T-cell (primary cell): ENCODE measurements around the gene ABCG1. TPM values are rescaled to one million over a fixed set of nuclear protein-coding genes. Genes with fewer than 3 reads are reported as not detected.
A peak's percentile ranks its signal among the peaks of the same experiment; 100 is the strongest.

Experiments
- ATAC-seq, 4 experiments: fragments of 200-7000 bp in 3 of 4; fragments of 150-1000 bp in 1 of 4; cut with Tn5 transposase; replicated peaks in 1 of 4; 1 replicate in 3 of 4; 2 replicates in 1 of 4; pipeline ENCODE4 v1.10.0; 2021; ENCODE audit warnings: moderate library complexity in 3 of 4, mild to moderate bottlenecking in 2 of 4, moderate number of reproducible peaks in 1 of 4
- CTCF ChIA-PET, 2 donors: fragments of 300-600 bp; sonication (Branson Sonifier 250); formaldehyde crosslinking; loops; one replicate each; lab custom pipeline; 2022; ENCODE audit warnings: antibody characterized with exemption in 2 of 2; lab: Charles Lee
- POLR2A ChIA-PET, 2 donors: fragments of 300-600 bp; sonication (Branson Sonifier 250); formaldehyde crosslinking; loops; one replicate each; lab custom pipeline; 2022; ENCODE audit warnings: antibody characterized with exemption in 2 of 2; lab: Charles Lee
- DNase-seq, 35 experiments: peaks; one replicate each; pipeline versions ENCODE4 v3.0.0 to v3.0.0-alpha.2; 2013 to 2023
- H3K27ac ChIP-seq: one replicate; pipeline ENCODE4 v1.5.1; 2013; ENCODE audit warnings: low read length
- H3K27me3 ChIP-seq, 2 experiments: replicated peaks in 1 of 2; 1 replicate in 1 of 2; 2 replicates in 1 of 2; pipeline versions ENCODE4 v1.6.1 to v1.7.0; 2013; ENCODE audit warnings: low read length in 1 of 2, mixed read lengths in 1 of 2; ENCODE audit not compliant: control insufficient read depth in 2 of 2, insufficient read depth in 2 of 2; ENCODE audit errors: extremely low read depth in 1 of 2
- H3K36me3 ChIP-seq, 2 donors: 1 replicate in 1 of 2; 2 replicates in 1 of 2; pipeline versions ENCODE4 v1.6.1 to v1.7.0; 2013; ENCODE audit warnings: low read length in 1 of 2; ENCODE audit not compliant: control insufficient read depth in 2 of 2, insufficient read depth in 1 of 2; ENCODE audit errors: extremely low read depth in 1 of 2
- H3K4me1 ChIP-seq, 2 experiments: 1 replicate in 1 of 2; 2 replicates in 1 of 2; pipeline versions ENCODE4 v1.6.1 to v1.7.0; 2013; ENCODE audit warnings: low read length in 2 of 2, mixed read lengths in 1 of 2; ENCODE audit not compliant: insufficient read depth in 2 of 2, control insufficient read depth in 1 of 2; ENCODE audit errors: extremely low read depth in 1 of 2
- H3K4me3 ChIP-seq, 2 donors: 1 replicate in 1 of 2; 2 replicates in 1 of 2; pipeline versions ENCODE4 v1.5.1 to v1.7.0; 2013; ENCODE audit warnings: mild to moderate bottlenecking in 2 of 2, low read length in 1 of 2, moderate library complexity in 1 of 2; ENCODE audit not compliant: control insufficient read depth in 1 of 2; ENCODE audit errors: extremely low read depth in 1 of 2
- H3K9me3 ChIP-seq: 2 replicates; pipeline ENCODE4 v1.7.0; 2013
- H3K27ac Mint-ChIP-seq, 2 donors: one replicate each; pipeline ENCODE4 v1.8.0; 2020 to 2021; ENCODE audit warnings: mild to moderate bottlenecking in 2 of 2, mixed read lengths in 2 of 2
- H3K27me3 Mint-ChIP-seq, 2 donors: one replicate each; pipeline ENCODE4 v1.8.0; 2021 to 2022; ENCODE audit warnings: mixed read lengths in 2 of 2
- H3K36me3 Mint-ChIP-seq: one replicate; pipeline ENCODE4 v1.8.0; 2021; ENCODE audit warnings: mixed read lengths
- H3K4me1 Mint-ChIP-seq, 3 donors: one replicate each; pipeline ENCODE4 v1.8.0; 2020 to 2022; ENCODE audit warnings: mixed read lengths in 3 of 3, mild to moderate bottlenecking in 1 of 3
- H3K4me3 Mint-ChIP-seq, 3 donors: one replicate each; pipeline ENCODE4 v1.8.0; 2020 to 2022; ENCODE audit warnings: mild to moderate bottlenecking in 3 of 3, mixed read lengths in 3 of 3, moderate library complexity in 3 of 3
- H3K9me3 Mint-ChIP-seq, 3 donors: one replicate each; pipeline ENCODE4 v1.8.0; 2020 to 2022; ENCODE audit warnings: mixed read lengths in 3 of 3
- WGBS: methylation state at CpG from one replicate; pipeline ENCODE4 v1.1.5; 2013; ENCODE audit warnings: missing lambda C conversion rate; ENCODE audit not compliant: insufficient coverage; 5-methylcytosine and 5-hydroxymethylcytosine counted together
- total RNA-seq, 35 experiments: library from RNA in 6 of 35; stranded (reverse) in 6 of 35; fragments of 120-200 nt in 1 of 35; gene quantifications; one replicate each; pipeline versions ENCODE4 v1.2.1 to v1.2.4 and lab custom pipeline; 2013 to 2026

Gene ABCG1
- total RNA-seq, 5 donors from 2014 or later (not counting 1 experiment from before 2014, with no cell fraction given): 4.1 to 51.1 (median 6.2) TPM

- Mint-ChIP-seq H3K4me3 (peak overlapping the region in 1 of 3 donors; percentile 50), H3K4me1 (peaks cover 86 to 90% (median 89%) of the 10 kb centered on the region in 3 donors), H3K9me3 (peaks cover 0 to 8% (median 0%) of the 10 kb centered on the region in 3 donors), H3K36me3 (no peaks in the 10 kb centered on the region), H3K27me3 (no peaks in the 10 kb centered on the region), H3K27ac (peak overlapping the region in 1 of 2 donors; percentile 28)
- DNase-seq (no peak), ATAC-seq (no peak)
- H3K4me1 ChIP-seq: peaks cover 68 to 96% of the 10 kb centered on the region in 2 experiments
- WGBS: 95% methylated on average over 8 of the region's 8 CpGs
- H3K9me3 ChIP-seq: no peaks in the 10 kb centered on the region
- no peak overlapping the region for H3K4me3 ChIP-seq
- ChIA-PET POLR2A (interaction anchor here in 1 of 2 donors (0.6 kb wide), 1 partner anchor 23 kb away, joined by 4 read pairs; no protein-coding TSS in a partner anchor), CTCF (interaction anchor here in 1 of 2 donors (1.7 kb wide), 1 partner anchor 45 kb away, joined by 4 read pairs; no protein-coding TSS in a partner anchor)
- H3K27ac ChIP-seq: no peak overlapping the region
- no peaks in the 10 kb centered on the region for H3K36me3 ChIP-seq
- no peaks in the 10 kb centered on the region for H3K27me3 ChIP-seq
Observed at GRCh38 chr21:42190486-42190863, 28.5 kb upstream of the ABCG1 start.

GRCh38 chr21:42191064-42191463, 27.9 kb upstream of the ABCG1 start:
- ATAC-seq (no peak), DNase-seq (no peak)
- Histone ChIP-seq H3K36me3 (no peaks in the 10 kb centered on the region), H3K27ac (no peak overlapping the region), H3K4me1 (peaks cover 65 to 93% of the 10 kb centered on the region in 2 experiments), H3K4me3 (no peak overlapping the region), H3K9me3 (no peaks in the 10 kb centered on the region), H3K27me3 (no peaks in the 10 kb centered on the region)
- no peaks in the 10 kb centered on the region for H3K36me3 Mint-ChIP-seq
- 100% methylated on average over 4 of the region's 5 CpGs for WGBS
- H3K9me3 Mint-ChIP-seq: peaks cover 0 to 2% (median 0%) of the 10 kb centered on the region in 3 donors
- H3K27ac Mint-ChIP-seq: peak overlapping the region in 1 of 2 donors; percentile 57
- H3K27me3 Mint-ChIP-seq: no peaks in the 10 kb centered on the region
- H3K4me3 Mint-ChIP-seq: peak overlapping the region in 1 of 3 donors; percentile 71
- CTCF ChIA-PET: interaction anchor here (0.8 to 1.7 kb wide), 3 partner anchors 42 to 45 kb away, joined by 3 to 4 read pairs (median 3); no protein-coding TSS in a partner anchor
- POLR2A ChIA-PET: interaction anchor here in 1 of 2 donors (0.6 kb wide), 1 partner anchor 23 kb away, joined by 4 read pairs; no protein-coding TSS in a partner anchor
- H3K4me1 Mint-ChIP-seq: peaks cover 83 to 87% (median 84%) of the 10 kb centered on the region in 3 donors

- DNase-seq (peak in 4 of 35 experiments; percentile 17 to 36 (median 22)), ATAC-seq (no peak)
- Histone ChIP-seq H3K4me3 (no peak overlapping the region), H3K27ac (no peak overlapping the region), H3K4me1 (peaks cover 57 to 84% of the 10 kb centered on the region in 2 experiments), H3K36me3 (no peaks in the 10 kb centered on the region), H3K9me3 (no peaks in the 10 kb centered on the region), H3K27me3 (no peaks in the 10 kb centered on the region)
- POLR2A ChIA-PET: interaction anchor here in 1 of 2 donors (0.6 to 1.4 kb wide), 2 partner anchors 28 kb away, joined by 3 to 11 read pairs; no protein-coding TSS in a partner anchor
- no peaks in the 10 kb centered on the region for H3K27me3 Mint-ChIP-seq
- 76% methylated on average over 15 of the region's 21 CpGs for WGBS
- H3K9me3 Mint-ChIP-seq: no peaks in the 10 kb centered on the region
- H3K27ac Mint-ChIP-seq: peak overlapping the region in 1 of 2 donors; percentile 57
- CTCF ChIA-PET: interaction anchor here (0.7 to 1.5 kb wide), 5 partner anchors 42 to 487 kb away, joined by 3 to 5 read pairs (median 3); no protein-coding TSS in a partner anchor
- no peaks in the 10 kb centered on the region for H3K36me3 Mint-ChIP-seq
- H3K4me3 Mint-ChIP-seq: peak overlapping the region in 1 of 3 donors; percentile 71
- peaks cover 75 to 82% (median 75%) of the 10 kb centered on the region in 3 donors for H3K4me1 Mint-ChIP-seq
Observed at GRCh38 chr21:42191696-42192595, 27.0 kb upstream of the ABCG1 start.

GRCh38 chr21:42193131-42193671, 25.7 kb upstream of the ABCG1 start:
- Histone ChIP-seq H3K27me3 (no peaks in the 10 kb centered on the region), H3K4me1 (peaks cover 50 to 72% of the 10 kb centered on the region in 2 experiments), H3K27ac (peak overlapping the region; percentile 11), H3K9me3 (no peaks in the 10 kb centered on the region), H3K36me3 (no peaks in the 10 kb centered on the region), H3K4me3 (no peak overlapping the region)
- DNase-seq: peak in 32 of 35 experiments; percentile 22 to 76 (median 50)
- no peaks in the 10 kb centered on the region for H3K9me3 Mint-ChIP-seq
- WGBS: 16% methylated on average over 6 of the region's 9 CpGs
- ChIA-PET POLR2A (interaction anchor here in 1 of 2 donors (1.2 to 1.4 kb wide), 2 partner anchors 27 to 46 kb away, joined by 3 to 11 read pairs; no protein-coding TSS in a partner anchor), CTCF (interaction anchor here (0.9 to 1.8 kb wide), 4 partner anchors 41 to 66 kb away, joined by 5 to 8 read pairs (median 5); no protein-coding TSS in a partner anchor)
- H3K4me3 Mint-ChIP-seq: peak overlapping the region; percentile 24 to 71 (median 44)
- peaks cover 70 to 81% (median 74%) of the 10 kb centered on the region in 3 donors for H3K4me1 Mint-ChIP-seq
- H3K27ac Mint-ChIP-seq: peak overlapping the region; percentile 73 to 79
- H3K27me3 Mint-ChIP-seq: no peaks in the 10 kb centered on the region
- ATAC-seq: peak; percentile 52 to 59 (median 58)
- H3K36me3 Mint-ChIP-seq: no peaks in the 10 kb centered on the region

- H3K27ac Mint-ChIP-seq: peak overlapping the region in 1 of 2 donors; percentile 61
- H3K9me3 Mint-ChIP-seq: no peaks in the 10 kb centered on the region
- Histone ChIP-seq H3K9me3 (no peaks in the 10 kb centered on the region), H3K36me3 (no peaks in the 10 kb centered on the region), H3K4me3 (no peak overlapping the region), H3K27ac (no peak overlapping the region), H3K4me1 (peaks cover 53 to 67% of the 10 kb centered on the region in 2 experiments), H3K27me3 (no peaks in the 10 kb centered on the region)
- ATAC-seq (no peak), DNase-seq (no peak)
- peak overlapping the region in 1 of 3 donors; percentile 71 for H3K4me3 Mint-ChIP-seq
- POLR2A ChIA-PET: interaction anchor here in 1 of 2 donors (0.6 to 1.4 kb wide), 3 partner anchors 26 to 45 kb away, joined by 3 to 11 read pairs (median 3); no protein-coding TSS in a partner anchor
- H3K4me1 Mint-ChIP-seq: peaks cover 70 to 81% (median 74%) of the 10 kb centered on the region in 3 donors
- CTCF ChIA-PET: interaction anchor here (1.3 to 1.8 kb wide), 2 partner anchors 45 to 65 kb away, joined by 5 read pairs; no protein-coding TSS in a partner anchor
- no peaks in the 10 kb centered on the region for H3K36me3 Mint-ChIP-seq
- 100% methylated on average over 4 of the region's 6 CpGs for WGBS
- no peaks in the 10 kb centered on the region for H3K27me3 Mint-ChIP-seq
Observed at GRCh38 chr21:42193721-42194120, 25.2 kb upstream of the ABCG1 start.
